Epithelial cell of alveolus of lung (primary cell): Measurements from ENCODE around the gene PLOD2. TPM values are rescaled to one million over a fixed set of nuclear protein-coding genes. Genes with fewer than 3 reads are reported as not detected.

Experiments
- total RNA-seq: library from RNA; depleted of rRNA; stranded (reverse); fragments of >200 nt; gene quantifications from 2 replicates; pipeline ENCODE4 v1.2.1, GENCODE V29; 2015

The PLOD2 gene
- total RNA-seq = 99.2 and 187 TPM in 2 replicates

GRCh38 chr3:146160964-146161662 lies at the start of gene PLOD2:
PLOD2 (minus strand) TSS chr3:146161184; CDS start chr3:146160989, 195 bp downstream.

Other genes with a start within 250 kb of the PLOD2 start
- gene PLSCR4, start 89.9 kb upstream of the PLOD2 start, total RNA-seq = 20.6 and 44.7 TPM in 2 replicates